Measurements from ENCODE around the gene JMJD4.

Gene JMJD4

GRCh38 chr1:227768640-227769039 lies 33.5 kb upstream of the JMJD4 start:
- H3K27me3 ChIP-seq, result no peaks in the 10 kb centered on the region
- H3K4me1 ChIP-seq, result peaks cover 0 to 5% (median 0%) of the 10 kb centered on the region in 4 donors
- H3K4me3 ChIP-seq, result no peak overlapping the region
- no peak for DNase-seq
- intact Hi-C loops (cut with DNase I; ENCODE audit: low total_unique reads), result loop anchor here (10.0 kb wide), 1 partner anchor 316 kb away; the partner anchor contains the start of gene ARF1
- peaks cover 27 to 86% (median 52%) of the 10 kb centered on the region in 3 donors for H3K36me3 ChIP-seq
- no peaks in the 10 kb centered on the region for H3K9me3 ChIP-seq
- H3K27ac ChIP-seq, result no peak overlapping the region
- no peak for TF ChIP-seq CTCF (IDR thresholded peaks at IDR 0.05)

- no peaks in the 10 kb centered on the region for H3K9me3 ChIP-seq
- TF ChIP-seq CTCF (IDR thresholded peaks at IDR 0.05), result no peak
- H3K36me3 ChIP-seq, result peaks cover 27 to 86% (median 52%) of the 10 kb centered on the region in 3 donors
- H3K27me3 ChIP-seq, result no peaks in the 10 kb centered on the region
- intact Hi-C loops (cut with DNase I; ENCODE audit: low total_unique reads), result loop anchor here (10.0 kb wide), 1 partner anchor 317 kb away; the partner anchor contains the start of gene ARF1
- no peak overlapping the region for H3K4me3 ChIP-seq
- no peak for DNase-seq
- no peak overlapping the region for H3K27ac ChIP-seq
- H3K4me1 ChIP-seq, result peaks cover 0 to 6% (median 0%) of the 10 kb centered on the region in 4 donors
These were observed 33.0 kb upstream of the JMJD4 start for GRCh38 chr1:227768125-227768439.

- intact Hi-C loops (cut with DNase I; ENCODE audit: low total_unique reads), result loop anchor here (10.0 kb wide), 1 partner anchor 317 kb away; the partner anchor contains the start of gene ARF1
- peaks cover 27 to 86% (median 52%) of the 10 kb centered on the region in 3 donors for H3K36me3 ChIP-seq
These were observed 32.5 kb upstream of the JMJD4 start for GRCh38 chr1:227767401-227768124.

GRCh38 chr1:227766653-227767277 lies 31.7 kb upstream of the JMJD4 start:
- Histone ChIP-seq H3K4me1 (peaks cover 0 to 16% (median 6%) of the 10 kb centered on the region in 4 donors), H3K36me3 (peaks cover 27 to 84% (median 52%) of the 10 kb centered on the region in 3 donors), H3K27me3 (no peaks in the 10 kb centered on the region), H3K27ac (no peak overlapping the region), H3K4me3 (no peak overlapping the region), H3K9me3 (no peaks in the 10 kb centered on the region)
- TF ChIP-seq CTCF (IDR thresholded peaks at IDR 0.05), result no peak
- intact Hi-C loops (cut with DNase I; ENCODE audit: low total_unique reads), result loop anchor here (10.0 kb wide), 1 partner anchor 318 kb away; the partner anchor contains the start of gene ARF1
- no peak for DNase-seq

More at GRCh38 chr1:227767401-227768124, 32.5 kb upstream of the JMJD4 start:
- no peak overlapping the region for H3K4me3 ChIP-seq
- peaks cover 0 to 10% (median 3%) of the 10 kb centered on the region in 4 donors for H3K4me1 ChIP-seq
- no peaks in the 10 kb centered on the region for H3K9me3 ChIP-seq
- no peaks in the 10 kb centered on the region for H3K27me3 ChIP-seq
- no peak for TF ChIP-seq CTCF (IDR thresholded peaks at IDR 0.05)
- DNase-seq, result no peak
- H3K27ac ChIP-seq, result no peak overlapping the region

GRCh38 chr1:227766015-227766634 lies 31.0 kb upstream of the JMJD4 start:
- H3K27ac ChIP-seq, result no peak overlapping the region
- intact Hi-C loops (cut with DNase I; ENCODE audit: low total_unique reads), result loop anchor here (10.0 kb wide), 1 partner anchor 319 kb away; the partner anchor contains the start of gene ARF1

More at GRCh38 chr1:227766015-227766634, 31.0 kb upstream of the JMJD4 start:
- Histone ChIP-seq H3K9me3 (no peaks in the 10 kb centered on the region), H3K36me3 (peaks cover 27 to 85% (median 52%) of the 10 kb centered on the region in 3 donors), H3K27me3 (no peaks in the 10 kb centered on the region), H3K4me1 (peaks cover 0 to 16% (median 6%) of the 10 kb centered on the region in 4 donors), H3K4me3 (no peak overlapping the region)
- no peak for DNase-seq
- TF ChIP-seq CTCF (IDR thresholded peaks at IDR 0.05), result no peak

Data from tibial artery (tissue), 4 donors.